HepG2 (cell line): ENCODE data around the gene LZTS2. TPM values are rescaled to one million over a fixed set of nuclear protein-coding genes. Genes with fewer than 3 reads are reported as not detected.

ENCODE experiments used
- ATAC-seq: fragments of 200-7000 bp; cut with Tn5 transposase; 3 replicates; pipeline ENCODE4 v1.9.1; 2020; ENCODE audit warnings: mild to moderate bottlenecking, moderate library complexity
- BruUV-seq: library from RNA; stranded (reverse); fragments of 400-500 nt; replicated peaks from 2 replicates; lab custom pipeline; 2021; lab: Mats Ljungman, UMichigan
- CTCF ChIA-PET: fragments of 300-600 bp; formaldehyde crosslinking; extraction: SDS; loops from one replicate; lab custom pipeline; 2021; ENCODE audit warnings: low total read pairs, inconsistent platforms, low intra/inter-chr PET ratio; lab: Yijun Ruan, JAX
- POLR2A ChIA-PET: fragments of 350-600 bp; sonication (Branson Sonifier 250); formaldehyde crosslinking; loops from one replicate; lab custom pipeline; 2020; ENCODE audit warnings: antibody characterized with exemption, inconsistent platforms; lab: Yijun Ruan, JAX
- DNase-seq: peaks from one replicate; pipeline ENCODE4 v3.0.0-alpha.2; 2015; ENCODE audit warnings: low spot score
- FAIRE-seq: peaks from 3 replicates; lab custom pipeline; 2011; peaks lifted over from hg19 to GRCh38; lab: Jason Lieb, UNC
- H2AFZ ChIP-seq: one replicate; pipeline ENCODE4 v1.6.1; 2011; ENCODE audit warnings: low read length, inconsistent platforms
- H3K27ac ChIP-seq: fragments of 300-600 bp; 3 replicates; pipeline ENCODE4 v1.8.0; 2011; ENCODE audit warnings: mixed run types, mild to moderate bottlenecking, mixed read lengths, low read length, inconsistent platforms; ENCODE audit not compliant: insufficient read depth; ENCODE audit errors: extremely low read length
- H3K27me3 ChIP-seq, 2 experiments: fragments of 200-600 bp in 1 of 2; 2 replicates in 1 of 2; 3 replicates in 1 of 2; pipeline versions ENCODE4 v1.6.0 to v1.8.0; 2011; ENCODE audit warnings: low read length in 2 of 2, mild to moderate bottlenecking in 2 of 2, moderate library complexity in 2 of 2, inconsistent platforms in 1 of 2; ENCODE audit not compliant: insufficient read depth in 2 of 2, control insufficient read depth in 1 of 2
- H3K36me3 ChIP-seq, 2 experiments: fragments of 200-600 bp in 1 of 2; replicated peaks in 1 of 2; 2 replicates in 1 of 2; 3 replicates in 1 of 2; pipeline versions ENCODE4 v1.5.1 to v1.8.0; 2011; ENCODE audit warnings: low read length in 2 of 2, inconsistent platforms in 1 of 2; ENCODE audit not compliant: insufficient read depth in 2 of 2, control insufficient read depth in 1 of 2
- H3K4me1 ChIP-seq: 2 replicates; pipeline ENCODE4 v1.5.1; 2012; ENCODE audit warnings: low read length, inconsistent platforms; ENCODE audit not compliant: insufficient read depth
- H3K4me2 ChIP-seq: 2 replicates; pipeline ENCODE4 v1.6.0; 2011; ENCODE audit warnings: low read depth, low read length, inconsistent platforms
- H3K4me3 ChIP-seq, 3 experiments: fragments of 200-600 bp in 1 of 3; sonication (generic), shearing (Covaris generic) in 1 of 3; replicated peaks in 1 of 3; 2 replicates each; pipeline ENCODE4 v1.5.1; 2011 to 2016; ENCODE audit warnings: low read length in 3 of 3, inconsistent platforms in 2 of 3, low read depth in 2 of 3, mild to moderate bottlenecking in 2 of 3, control low read depth in 1 of 3, mixed read lengths in 1 of 3; ENCODE audit not compliant: insufficient read depth in 1 of 3
- H3K79me2 ChIP-seq: one replicate; pipeline ENCODE4 v1.6.1; 2011; ENCODE audit warnings: low read length, inconsistent platforms; ENCODE audit not compliant: insufficient read depth
- H3K9ac ChIP-seq: 2 replicates; pipeline ENCODE4 v1.6.0; 2011; ENCODE audit warnings: mild to moderate bottlenecking, low read depth, low read length, inconsistent platforms; ENCODE audit not compliant: insufficient read depth
- H3K9me3 ChIP-seq: 2 replicates; pipeline ENCODE4 v1.5.1; 2012; ENCODE audit warnings: mild to moderate bottlenecking, low read length
- H4K20me1 ChIP-seq: 2 replicates; pipeline ENCODE4 v1.6.0; 2011; ENCODE audit warnings: inconsistent platforms, mild to moderate bottlenecking, low read length, moderate library complexity; ENCODE audit not compliant: insufficient read depth
- AFF4 ChIP-seq: sonication (generic); formaldehyde crosslinking; IDR thresholded peaks from 2 replicates; pipeline ENCODE4 v1.4.0; 2020; ENCODE audit warnings: missing genetic modification reagents
- FOXK2 ChIP-seq: fragments of 450-650 bp; IDR thresholded peaks from 2 replicates; pipeline ENCODE4 v1.6.1; 2016
- JUND ChIP-seq: sonication (generic); formaldehyde crosslinking; IDR thresholded peaks from 2 replicates; pipeline ENCODE4 v1.8.0; 2022; ENCODE audit warnings: mild to moderate bottlenecking, missing genetic modification reagents
- MAFG ChIP-seq: sonication (generic); formaldehyde crosslinking; IDR thresholded peaks from 2 replicates; pipeline ENCODE4 v1.5.1; 2020; ENCODE audit warnings: mild to moderate bottlenecking, missing genetic modification reagents
- MED13 ChIP-seq: sonication (generic); formaldehyde crosslinking; IDR thresholded peaks from 2 replicates; pipeline ENCODE4 v1.5.0; 2020; ENCODE audit warnings: missing genetic modification reagents
- MXD1 ChIP-seq: sonication (generic); formaldehyde crosslinking; IDR thresholded peaks from 2 replicates; pipeline ENCODE4 v1.4.0; 2020; ENCODE audit warnings: mild to moderate bottlenecking, missing genetic modification reagents
- NFIC ChIP-seq: IDR thresholded peaks from 2 replicates; pipeline ENCODE4 v1.6.1; 2012; ENCODE audit warnings: mild to moderate bottlenecking, low read length, inconsistent platforms
- PRDM10 ChIP-seq: sonication (generic); formaldehyde crosslinking; IDR thresholded peaks from 2 replicates; pipeline ENCODE4 v1.4.0; 2020; ENCODE audit warnings: low read depth, missing genetic modification reagents
- SNAPC5 ChIP-seq: sonication (generic); formaldehyde crosslinking; IDR thresholded peaks from 2 replicates; pipeline ENCODE4 v1.8.1; 2023; ENCODE audit warnings: mild to moderate bottlenecking, missing genetic modification reagents, borderline replicate concordance
- ZFP62 ChIP-seq: sonication (generic); formaldehyde crosslinking; IDR thresholded peaks from 2 replicates; pipeline ENCODE4 v1.4.0; 2020; ENCODE audit warnings: missing genetic modification reagents
- ZNF251 ChIP-seq: sonication (generic); formaldehyde crosslinking; IDR thresholded peaks from 2 replicates; pipeline ENCODE4 v1.9.0; 2021; ENCODE audit warnings: mild to moderate bottlenecking, missing genetic modification reagents
- ZNF317 ChIP-seq: sonication (generic); formaldehyde crosslinking; IDR thresholded peaks from 2 replicates; pipeline ENCODE4 v1.5.0; 2020; ENCODE audit warnings: mild to moderate bottlenecking, missing genetic modification reagents
- ZNF343 ChIP-seq: sonication (generic); formaldehyde crosslinking; IDR thresholded peaks from 2 replicates; pipeline ENCODE4 v1.4.0; 2020; ENCODE audit warnings: mild to moderate bottlenecking, missing genetic modification reagents
- ZNF44 ChIP-seq: sonication (generic); formaldehyde crosslinking; IDR thresholded peaks from 2 replicates; pipeline ENCODE4 v1.5.1; 2020; ENCODE audit warnings: mild to moderate bottlenecking, missing genetic modification reagents
- ZNF557 ChIP-seq: sonication (generic); formaldehyde crosslinking; IDR thresholded peaks from 2 replicates; pipeline ENCODE4 v1.4.0; 2020; ENCODE audit warnings: missing genetic modification reagents
- ZNF703 ChIP-seq: sonication (generic); formaldehyde crosslinking; IDR thresholded peaks from 2 replicates; pipeline ENCODE4 v1.5.1; 2020; ENCODE audit warnings: missing genetic modification reagents, mild to moderate bottlenecking, moderate library complexity, borderline replicate concordance
- WGBS: methylation state at CpG from one replicate; pipeline ENCODE4 v1.1.6; 2017; ENCODE audit warnings: low lambda C conversion rate; 5-methylcytosine and 5-hydroxymethylcytosine counted together
- in situ Hi-C: cut with HindIII; loops from 2 replicates; pipeline ENCODE4 v1.10.0; 2017; ENCODE audit warnings: low pct_unique_long_range_greater_than_20kb; ENCODE audit not compliant: extremely low pct_ligation_motif_present
- intact Hi-C: fragments of 100-400 bp; cut with micrococcal nuclease; formaldehyde crosslinking; loops from one replicate; pipeline ENCODE4 v1.10.0; 2022; ENCODE audit not compliant: unreplicated experiment
- polyA plus RNA-seq, 8 experiments: library from polyadenylated mRNA; depleted of rRNA in 3 of 8; stranded (reverse) in 7 of 8; unstranded in 1 of 8; fragments of >200 nt; fragmentation: Illumina TruSeq in 4 of 8; extraction: Trizol in 4 of 8; gene quantifications; 2 replicates each; pipeline versions ENCODE4 v1.2.1 to v1.2.3, GENCODE V29; 2011 to 2016; ENCODE audit warnings: low read depth in 4 of 8, missing spikeins in 1 of 8, mixed read lengths in 1 of 8; ENCODE audit not compliant: insufficient read depth in 1 of 8
- total RNA-seq, 5 experiments: library from RNA; depleted of rRNA; stranded (reverse); fragments of >200 nt; fragmentation: Illumina TruSeq; extraction: Trizol; gene quantifications; 2 replicates each; pipeline ENCODE4 v1.2.3, GENCODE V29; 2016; ENCODE audit warnings: low read depth in 1 of 5
- TF ChIP-seq, protein P1 (sequence below): sonication (generic); formaldehyde crosslinking; IDR thresholded peaks from 2 replicates; pipeline ENCODE4 v1.5.0; 2020; ENCODE audit warnings: missing genetic modification reagents, mild to moderate bottlenecking, borderline replicate concordance

LZTS2 gene
- total and polyA plus RNA-seq, 2 of the 13 experiments (the other 11 are each of a cell fraction or from before 2014, with no cell fraction given), result 43.6 to 65.6 TPM

- in situ Hi-C loops (no loop called here), intact Hi-C loops (no loop called here)
- FAIRE-seq (no peak), DNase-seq (no peak), ATAC-seq (no peak)
- Histone ChIP-seq H3K79me2 (no peaks in the 10 kb centered on the region), H3K27me3 (no peaks in the 10 kb centered on the region), H2AFZ (no peak overlapping the region), H3K4me2 (no peak overlapping the region), H3K36me3 (0 out of 5 replicates have a peak, but pooled peaks cover 0 to 2% of the 10 kb centered on the region in 2 experiments), H3K9me3 (no peaks in the 10 kb centered on the region), H4K20me1 (no peaks in the 10 kb centered on the region), H3K27ac (no peak overlapping the region), H3K9ac (no peak overlapping the region), H3K4me1 (peaks cover 50% of the 10 kb centered on the region), H3K4me3 (no peak overlapping the region)
- CTCF ChIA-PET, result no interaction called here
- 100% methylated on average over 2 of the region's 3 CpGs for WGBS
- BruUV-seq, result no TSS peak
- POLR2A ChIA-PET, result interaction anchor here (1.3 to 3.2 kb wide), 3 partner anchors 9 to 21 kb away, joined by 3 to 35 read pairs (median 11); partner anchors contain the start of genes KAZALD1, PDZD7 and SFXN3
- TF ChIP-seq, protein P1, sequence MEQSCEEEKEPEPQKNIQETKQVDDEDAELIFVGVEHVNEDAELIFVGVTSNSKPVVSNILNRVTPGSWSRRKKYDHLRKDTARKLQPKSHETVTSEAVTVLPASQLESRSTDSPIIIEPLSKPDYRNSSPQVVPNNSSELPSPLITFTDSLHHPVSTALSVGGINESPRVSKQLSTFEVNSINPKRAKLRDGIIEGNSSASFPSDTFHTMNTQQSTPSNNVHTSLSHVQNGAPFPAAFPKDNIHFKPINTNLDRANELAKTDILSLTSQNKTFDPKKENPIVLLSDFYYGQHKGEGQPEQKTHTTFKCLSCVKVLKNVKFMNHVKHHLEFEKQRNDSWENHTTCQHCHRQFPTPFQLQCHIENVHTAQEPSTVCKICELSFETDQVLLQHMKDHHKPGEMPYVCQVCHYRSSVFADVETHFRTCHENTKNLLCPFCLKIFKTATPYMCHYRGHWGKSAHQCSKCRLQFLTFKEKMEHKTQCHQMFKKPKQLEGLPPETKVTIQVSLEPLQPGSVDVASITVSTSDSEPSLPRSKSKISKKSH (CRISPR knock-in tag), result no peak
- TF ChIP-seq MXD1 (CRISPR knock-in tag), result no peak
- TF ChIP-seq ZNF317 (CRISPR knock-in tag), result no peak
- TF ChIP-seq PRDM10, result no peak
- TF ChIP-seq JUND (CRISPR knock-in tag), result no peak
- TF ChIP-seq ZNF703 (CRISPR knock-in tag), result no peak
- no peak for TF ChIP-seq ZNF343 (CRISPR knock-in tag)
- no peak for TF ChIP-seq MED13 (CRISPR knock-in tag)
- TF ChIP-seq SNAPC5, result no peak
- TF ChIP-seq ZFP62 (CRISPR knock-in tag), result no peak
- no peak for TF ChIP-seq FOXK2
- TF ChIP-seq NFIC, result no peak
- no peak for TF ChIP-seq ZNF557 (CRISPR knock-in tag)
- no peak for TF ChIP-seq MAFG (CRISPR knock-in tag)
- no peak for TF ChIP-seq ZNF44
- no peak for TF ChIP-seq AFF4 (CRISPR knock-in tag)
- TF ChIP-seq ZNF251 (CRISPR knock-in tag), result no peak
Observed at GRCh38 chr10:101052285-101052684, 52.7 kb downstream of the LZTS2 start.
